Neural crest cell (in vitro differentiated cells): ENCODE results near the gene TBXAS1. TPM values are rescaled to one million over a fixed set of nuclear protein-coding genes. Genes with fewer than 3 reads are reported as not detected.

Experiments
- DNase-seq: peaks from one replicate; pipeline ENCODE4 v3.0.0; 2021; ENCODE audit warnings: low read depth, mixed read lengths, low spot score
- H3K27ac Mint-ChIP-seq: one replicate; pipeline ENCODE4 v1.8.0; 2021; ENCODE audit warnings: mild to moderate bottlenecking, mixed read lengths; ENCODE audit not compliant: unreplicated experiment
- H3K27me3 Mint-ChIP-seq: 2 replicates; pipeline ENCODE4 v1.8.0; 2021; ENCODE audit warnings: low read depth, mild to moderate bottlenecking, mixed read lengths
- H3K36me3 Mint-ChIP-seq: 2 replicates; pipeline ENCODE4 v1.8.0; 2021; ENCODE audit warnings: low read depth, mild to moderate bottlenecking, mixed read lengths
- H3K4me1 Mint-ChIP-seq: 2 replicates; pipeline ENCODE4 v1.8.0; 2021; ENCODE audit warnings: mixed read lengths
- H3K4me3 Mint-ChIP-seq: one replicate; pipeline ENCODE4 v1.8.0; 2021; ENCODE audit warnings: mild to moderate bottlenecking, mixed read lengths
- H3K9me3 Mint-ChIP-seq: 2 replicates; pipeline ENCODE4 v1.8.0; 2021; ENCODE audit warnings: mixed read lengths
- CTCF ChIP-seq: fragments of 200-600 bp; sonication (generic); conservative IDR thresholded peaks from 2 replicates; pipeline ENCODE4 v1.5.0; 2021; ENCODE audit warnings: antibody characterized with exemption, mild to moderate bottlenecking
- total RNA-seq: library from RNA; stranded (reverse); gene quantifications from 2 replicates; pipeline ENCODE4 v1.2.1, GENCODE V29; 2021

The TBXAS1 gene
- total RNA-seq, 1 donor from 2014 or later: 5.7 TPM

GRCh38 chr7:139825666-139826290 lies 3.3 kb upstream of the TBXAS1 start:
- no peak for TF ChIP-seq CTCF
- Mint-ChIP-seq H3K4me3 (no peak overlapping the region), H3K9me3 (no peaks in the 10 kb centered on the region), H3K4me1 (peaks cover 15% of the 10 kb centered on the region), H3K27me3 (peaks cover 13% of the 10 kb centered on the region), H3K27ac (no peak overlapping the region), H3K36me3 (no peaks in the 10 kb centered on the region)
- DNase-seq: no peak

GRCh38 chr7:139827042-139827441 lies 2.0 kb upstream of the TBXAS1 start:
- Mint-ChIP-seq H3K36me3 (no peaks in the 10 kb centered on the region), H3K27me3 (peaks cover 13% of the 10 kb centered on the region), H3K9me3 (no peaks in the 10 kb centered on the region), H3K4me1 (peaks cover 18% of the 10 kb centered on the region), H3K4me3 (no peak overlapping the region), H3K27ac (no peak overlapping the region)
- no peak for TF ChIP-seq CTCF
- no peak for DNase-seq

DNA sequence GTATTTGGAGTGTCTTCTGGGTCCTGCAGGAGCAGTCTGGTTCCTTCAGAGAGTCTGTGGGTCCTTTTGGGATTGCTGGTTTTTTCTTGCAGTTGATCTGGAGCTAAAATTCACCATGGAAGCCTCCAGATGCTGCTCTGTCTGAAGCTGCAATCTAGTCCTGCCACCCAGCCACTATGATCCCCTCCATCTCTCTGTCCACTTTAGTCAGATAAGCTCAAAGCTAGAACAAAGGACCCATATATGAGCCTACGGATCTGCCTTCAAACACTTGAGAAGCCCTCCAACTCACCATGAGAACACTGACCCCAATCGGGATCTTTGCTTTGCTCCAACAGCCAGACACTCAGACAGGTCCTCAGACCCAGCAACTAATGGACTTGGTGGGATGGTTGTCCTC lies 618 bp upstream of the TBXAS1 start:
- Mint-ChIP-seq H3K36me3 (peaks cover 8% of the 10 kb centered on the region), H3K27ac (no peak overlapping the region), H3K4me1 (peaks cover 18% of the 10 kb centered on the region), H3K9me3 (no peaks in the 10 kb centered on the region), H3K27me3 (peaks cover 13% of the 10 kb centered on the region), H3K4me3 (no peak overlapping the region)
- TF ChIP-seq CTCF: no peak
- DNase-seq: no peak

DNA sequence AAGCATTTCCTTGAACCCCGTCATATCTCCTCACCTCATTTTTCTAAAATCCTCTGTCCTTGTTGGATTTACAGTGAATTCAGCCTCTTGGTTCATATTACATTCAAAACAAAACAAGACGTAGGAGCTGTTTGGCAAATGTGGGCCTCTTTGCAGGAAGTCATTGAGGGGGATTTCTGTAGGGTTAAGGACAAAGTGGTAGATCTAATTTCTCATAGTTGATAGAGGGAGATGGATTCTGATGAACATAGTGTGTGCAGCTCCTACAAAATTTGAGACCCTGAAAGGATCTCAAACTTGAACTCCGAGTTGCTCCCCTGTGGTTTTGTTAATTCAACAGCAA lies 682 bp downstream of the TBXAS1 start:
- no peak overlapping the region for H3K4me3 Mint-ChIP-seq
- peaks cover 18% of the 10 kb centered on the region for H3K4me1 Mint-ChIP-seq
- no peak for TF ChIP-seq CTCF
- H3K9me3 Mint-ChIP-seq: peaks cover 10% of the 10 kb centered on the region
- peaks cover 13% of the 10 kb centered on the region for H3K27me3 Mint-ChIP-seq
- H3K36me3 Mint-ChIP-seq: peaks cover 12% of the 10 kb centered on the region
- no peak overlapping the region for H3K27ac Mint-ChIP-seq
- DNase-seq: no peak

DNA sequence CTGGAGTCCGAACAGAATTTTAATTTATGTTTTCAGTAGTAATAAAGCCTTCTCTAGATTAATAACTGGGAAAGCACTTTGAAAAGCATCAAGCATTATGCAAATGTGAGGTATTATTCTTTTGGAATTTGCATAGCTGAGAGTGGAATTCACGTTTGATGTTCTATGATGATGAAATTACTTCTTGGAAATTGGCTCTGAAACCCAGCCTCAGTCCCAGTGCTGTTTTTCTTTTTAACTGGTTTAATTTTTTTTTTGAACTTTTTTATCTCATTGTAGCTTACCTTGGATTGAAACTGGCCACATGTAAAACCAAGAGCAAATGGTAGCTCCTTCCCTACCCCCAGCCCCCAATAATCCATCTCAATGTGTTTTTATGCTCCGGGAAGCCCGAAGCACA lies 1.2 kb downstream of the TBXAS1 start:
- TF ChIP-seq CTCF: no peak
- H3K27me3 Mint-ChIP-seq: peaks cover 11% of the 10 kb centered on the region

More for the DNA sequence above, 1.2 kb downstream of the TBXAS1 start:
- H3K4me3 Mint-ChIP-seq: no peak overlapping the region
- DNase-seq: no peak
- peaks cover 12% of the 10 kb centered on the region for H3K36me3 Mint-ChIP-seq
- H3K4me1 Mint-ChIP-seq: peaks cover 18% of the 10 kb centered on the region
- no peak overlapping the region for H3K27ac Mint-ChIP-seq
- peaks cover 10% of the 10 kb centered on the region for H3K9me3 Mint-ChIP-seq
